Activated CD4-positive, alpha-beta T cell treated with anti-CD3 and anti-CD28 coated beads for 4 hours (primary cell): Measurements from ENCODE around the gene ESRRG.
"Not testable (repeated sequence)": the region's sequence is repeated elsewhere in the genome, so short reads cannot be mapped to it uniquely, and the experiment has no call there.

ENCODE experiments used
- DNase-seq, 2 donors: peaks; one replicate each; pipeline ENCODE4 v3.0.0-alpha.2; 2020

ESRRG gene

GRCh38 chr1:216560527-216560926, 162.7 kb downstream of the ESRRG start:
- DNase-seq, result no peak

DNA sequence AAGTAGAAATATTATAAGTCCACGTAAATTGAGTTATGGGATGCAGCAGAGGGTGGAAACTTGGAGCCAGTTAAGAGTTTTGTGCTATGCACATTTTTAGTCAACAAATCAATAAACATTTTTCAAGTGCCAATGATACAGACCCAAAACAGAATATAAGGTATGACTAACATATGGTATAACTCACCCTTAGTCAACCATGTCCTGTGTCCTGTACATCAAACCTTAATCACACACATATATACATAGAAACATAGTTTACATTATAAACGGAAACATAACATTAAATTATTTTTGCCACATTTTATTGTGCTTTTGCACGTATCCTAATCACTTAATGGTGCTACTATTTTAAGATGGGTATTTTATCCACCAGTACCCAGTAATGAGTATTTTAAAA, 163.9 kb downstream of the ESRRG start:
- no peak for DNase-seq

- DNase-seq, result no peak
Measured at GRCh38 chr1:216555653-216556052, 167.6 kb downstream of the ESRRG start.

DNA sequence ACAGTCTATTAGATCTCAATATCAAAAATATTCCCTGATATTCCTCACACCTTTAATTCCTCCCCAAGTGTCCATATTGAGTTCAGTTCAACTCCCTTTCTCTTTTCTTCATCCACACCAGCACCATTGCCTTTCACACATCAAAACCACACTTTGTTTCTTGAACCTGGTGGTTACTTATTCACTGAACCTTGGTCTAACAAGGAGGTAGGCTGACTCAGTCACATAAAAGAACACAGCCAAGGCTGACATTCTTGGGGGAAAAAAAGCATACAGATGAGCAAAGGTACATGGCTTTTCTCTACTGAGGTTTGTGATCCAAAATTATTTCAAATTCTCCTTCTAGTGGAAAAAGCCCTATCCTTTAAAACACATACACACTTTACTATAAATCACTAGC, 168.3 kb downstream of the ESRRG start:
- DNase-seq, result no peak

- DNase-seq, result no peak
Measured at GRCh38 chr1:216553766-216554165, 169.5 kb downstream of the ESRRG start.

- no peak for DNase-seq
Measured at GRCh38 chr1:216553040-216553439, 170.2 kb downstream of the ESRRG start.

DNA sequence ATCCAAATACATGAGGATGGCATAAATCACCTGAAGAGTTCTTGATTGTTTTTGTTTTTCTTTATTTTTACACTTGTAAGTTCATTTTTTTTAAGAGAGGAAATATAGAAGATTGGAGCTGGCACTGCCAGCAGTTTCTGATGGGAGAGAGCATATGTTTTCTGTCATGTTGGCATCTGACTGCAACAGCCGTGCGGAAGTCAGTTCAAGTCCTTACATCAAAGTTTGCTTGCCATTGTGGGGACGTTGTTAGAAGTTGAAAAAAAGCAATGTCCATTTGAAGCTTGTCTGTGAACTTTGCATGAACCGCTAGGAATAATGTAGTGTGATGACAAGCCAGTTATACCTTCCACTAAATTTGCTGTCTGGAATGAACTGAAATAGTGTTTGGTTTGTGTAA, 173.4 kb downstream of the ESRRG start:
- no peak for DNase-seq

GRCh38 chr1:216542741-216543140, 180.5 kb downstream of the ESRRG start:
- no peak for DNase-seq

DNA sequence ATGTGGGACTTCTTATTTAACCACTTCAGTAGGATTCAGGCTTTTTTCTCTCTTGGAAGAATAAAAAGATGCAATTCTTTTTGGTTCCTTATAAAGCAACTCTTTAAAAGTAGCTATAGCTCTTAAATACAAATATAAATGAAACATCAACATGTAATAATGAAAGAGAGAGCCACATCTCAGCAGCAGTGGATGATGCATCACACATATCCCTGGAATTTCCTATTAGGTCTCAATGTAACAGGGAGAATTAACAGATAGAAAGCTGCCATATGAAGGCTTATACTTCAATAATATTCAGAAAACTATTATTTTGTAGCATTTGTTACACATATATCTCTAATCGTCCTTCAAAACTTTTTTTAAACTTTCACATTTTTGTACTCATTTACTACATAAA, 181.0 kb downstream of the ESRRG start:
- DNase-seq, result no peak

DNA sequence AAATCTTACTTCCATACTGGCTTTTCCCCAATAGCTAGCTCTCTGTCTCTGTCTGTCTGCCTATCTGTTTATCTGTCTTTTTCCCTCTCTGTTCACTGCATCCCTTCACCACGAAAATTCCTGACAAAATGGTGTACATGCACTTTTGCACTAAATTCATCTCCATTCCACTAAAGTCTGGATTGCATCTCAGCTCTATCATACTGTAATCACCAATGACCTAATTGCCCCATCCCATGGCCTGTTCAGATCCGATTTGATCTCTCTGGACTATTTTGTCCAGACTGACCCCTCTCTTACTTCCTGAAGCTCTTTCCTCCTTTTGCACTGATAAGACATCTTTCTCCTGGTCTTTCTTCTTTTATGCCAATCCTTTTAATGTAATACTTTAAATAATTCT, 187.5 kb downstream of the ESRRG start:
- no peak for DNase-seq

DNA sequence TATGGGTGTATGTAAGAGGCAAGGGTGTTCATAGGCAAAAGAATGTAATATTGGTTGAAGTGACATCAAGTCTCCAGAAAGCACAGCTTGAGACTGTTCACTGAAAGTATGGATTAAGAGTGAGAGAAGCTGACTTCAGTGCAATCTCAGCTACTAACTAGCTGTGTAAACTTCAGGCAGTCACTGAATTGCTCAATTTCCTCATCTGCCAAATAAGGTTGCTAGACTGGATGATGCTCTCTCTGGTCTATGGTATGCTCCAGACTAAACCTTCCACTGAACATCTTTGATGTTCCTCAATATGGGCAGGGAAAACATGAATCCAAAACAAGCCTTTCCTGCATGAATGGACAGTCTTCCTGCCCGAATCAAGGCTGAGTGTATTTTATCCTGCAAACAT, 188.2 kb downstream of the ESRRG start:
- DNase-seq, result no peak

- no peak for DNase-seq
Measured at GRCh38 chr1:216533776-216534175, 189.5 kb downstream of the ESRRG start.

GRCh38 chr1:216532251-216532798, 190.9 kb downstream of the ESRRG start:
- no peak for DNase-seq

DNA sequence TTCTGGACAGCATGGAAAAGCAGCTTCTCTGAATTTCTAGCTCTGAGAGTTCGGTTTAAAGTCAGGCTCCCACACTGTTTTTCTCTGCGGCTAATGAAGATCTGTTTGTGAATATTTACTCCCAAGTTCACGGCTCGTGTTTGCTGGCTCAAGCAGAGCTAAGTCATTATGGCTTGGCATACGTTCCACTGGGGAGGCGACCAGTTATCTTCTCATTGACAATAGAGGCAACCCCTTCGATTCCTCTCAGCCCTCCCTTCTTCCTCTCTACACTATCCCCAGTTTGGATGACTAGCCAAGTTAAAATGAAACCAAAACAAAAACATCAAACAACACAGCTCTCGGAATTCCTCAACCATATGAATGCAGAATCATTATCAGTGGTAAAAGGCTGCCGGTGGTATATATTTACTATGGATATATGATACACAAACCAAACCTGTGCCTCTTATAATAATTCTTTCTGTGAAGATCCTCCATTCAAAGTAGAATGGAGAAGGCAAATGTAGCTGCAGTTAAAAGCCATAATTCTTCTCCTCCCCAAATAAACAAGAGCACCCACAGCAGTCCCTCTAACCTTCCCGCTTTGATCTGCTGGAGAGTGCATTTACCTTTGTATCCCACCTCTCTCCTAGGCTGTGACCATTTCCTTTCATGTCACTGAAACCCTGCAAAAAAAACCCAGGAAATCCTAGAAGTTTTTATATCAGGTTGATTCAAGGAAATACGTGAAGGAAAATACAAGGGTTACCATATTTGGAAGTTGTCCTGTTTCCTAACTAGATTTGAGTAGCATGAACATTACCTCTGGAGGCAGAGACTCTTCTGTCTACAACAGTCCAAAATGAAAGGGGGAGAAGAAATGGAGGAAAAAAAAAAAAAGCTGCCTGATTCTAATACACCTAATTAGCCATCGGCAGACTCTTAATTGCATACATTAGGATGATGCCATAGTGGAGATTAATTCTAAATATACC, 191.7 kb downstream of the ESRRG start:
- DNase-seq, result no peak

GRCh38 chr1:216529851-216530250, 193.4 kb downstream of the ESRRG start:
- not testable (repeated sequence) for DNase-seq

GRCh38 chr1:216528816-216529215, 194.4 kb downstream of the ESRRG start:
- DNase-seq, result no peak

- DNase-seq, result no peak
Measured at GRCh38 chr1:216523449-216524190, 199.6 kb downstream of the ESRRG start.

DNA sequence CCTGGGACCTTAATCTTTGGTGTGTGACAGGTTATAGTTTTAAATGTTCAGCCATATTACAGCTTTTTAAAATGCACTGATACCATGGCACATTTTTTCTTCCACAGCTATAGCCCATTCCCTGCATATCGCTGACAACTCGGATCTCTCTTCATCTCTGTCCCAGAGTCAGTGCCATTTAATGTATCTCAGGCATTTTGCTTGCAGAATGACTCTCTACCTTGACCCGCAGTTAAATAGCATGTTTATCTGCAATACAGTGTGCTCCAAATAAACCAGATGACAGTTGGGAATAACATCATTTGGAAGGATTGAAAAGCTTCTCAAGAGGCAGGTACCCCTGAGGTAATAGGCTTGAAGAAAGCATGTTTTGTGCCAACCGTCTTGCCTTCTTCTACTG, 200.2 kb downstream of the ESRRG start:
- no peak for DNase-seq

DNA sequence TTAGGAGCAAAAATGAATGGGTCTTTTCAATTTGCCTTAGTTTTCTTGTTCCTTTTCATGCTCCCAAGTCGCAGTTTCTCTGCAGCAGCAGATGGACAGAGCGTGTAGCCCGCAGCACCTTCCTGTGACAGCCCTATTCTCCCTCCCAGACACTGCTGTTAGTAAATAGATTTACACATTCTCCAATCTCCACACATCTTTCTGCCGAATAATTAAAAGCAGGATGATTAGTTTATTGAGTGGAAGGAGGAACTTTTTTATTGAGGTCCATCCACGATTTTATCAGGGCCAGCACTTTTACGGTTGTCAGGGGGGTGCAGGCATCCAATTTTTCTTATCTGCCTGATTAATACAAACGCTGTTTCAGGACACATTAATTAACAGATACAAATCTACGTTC, 201.8 kb downstream of the ESRRG start:
- DNase-seq, result no peak

GRCh38 chr1:216518844-216519627, 204.2 kb downstream of the ESRRG start:
- DNase-seq, result no peak

- no peak for DNase-seq
Measured at GRCh38 chr1:216502528-216503162, 220.6 kb downstream of the ESRRG start.

DNA sequence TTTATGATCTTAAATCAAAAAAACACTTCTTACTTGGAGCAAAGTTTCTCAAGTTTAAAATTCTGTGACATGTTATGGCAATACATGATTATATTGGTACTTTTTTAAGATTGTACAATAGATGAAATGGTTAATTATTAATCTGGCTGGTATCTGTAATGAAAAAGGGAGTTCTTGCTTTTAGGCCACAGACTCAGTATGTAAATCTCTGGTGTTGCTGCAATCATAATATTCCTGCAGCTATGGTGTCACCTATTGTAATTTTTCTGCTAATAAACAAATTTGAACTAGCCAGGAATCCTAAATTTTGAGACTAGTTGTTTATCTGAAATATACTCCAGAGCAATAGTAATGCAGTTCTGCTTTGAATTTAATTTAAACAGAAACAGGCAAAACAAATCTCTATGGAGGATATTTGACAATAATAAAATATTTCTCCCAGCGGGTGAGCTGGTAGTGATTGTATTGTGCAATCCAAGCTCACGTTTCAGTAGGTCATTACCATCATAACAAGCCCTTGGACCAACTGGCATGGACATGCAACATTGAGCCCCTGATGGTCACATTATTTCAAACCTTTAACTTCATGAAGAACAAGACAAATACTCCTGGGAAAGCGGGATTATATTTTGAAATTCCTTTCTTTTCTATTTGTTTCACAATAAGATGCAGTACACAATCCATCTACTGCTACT, 222.8 kb downstream of the ESRRG start:
- no peak for DNase-seq
